ENCODE data around the gene RAD54L2.

The RAD54L2 gene

GRCh38 chr3:51568036-51568435 is 29.5 kb downstream of the RAD54L2 start:
- H3K27ac Mint-ChIP-seq: no peak overlapping the region
- no peaks in the 10 kb centered on the region for H3K27me3 Mint-ChIP-seq
- H3K9me3 Mint-ChIP-seq (ENCODE audit: low read depth): no peaks in the 10 kb centered on the region
- H3K4me3 Mint-ChIP-seq: no peak overlapping the region
- H3K36me3 Mint-ChIP-seq: peaks cover 9% of the 10 kb centered on the region
- H3K4me1 Mint-ChIP-seq (ENCODE audit: low read depth): peaks cover 29% of the 10 kb centered on the region

- Mint-ChIP-seq H3K4me3 (no peak overlapping the region), H3K4me1 (ENCODE audit: low read depth) (peaks cover 21% of the 10 kb centered on the region)
These were observed 30.5 kb downstream of the RAD54L2 start for GRCh38 chr3:51568996-51569395.

GRCh38 chr3:51578238-51578637 is 39.7 kb downstream of the RAD54L2 start:
- Mint-ChIP-seq H3K27ac (no peak overlapping the region), H3K4me1 (ENCODE audit: low read depth) (peaks cover 35% of the 10 kb centered on the region), H3K36me3 (peaks cover 14% of the 10 kb centered on the region), H3K9me3 (ENCODE audit: low read depth) (no peaks in the 10 kb centered on the region), H3K4me3 (no peak overlapping the region), H3K27me3 (no peaks in the 10 kb centered on the region)

More at GRCh38 chr3:51568996-51569395, 30.5 kb downstream of the RAD54L2 start:
- Mint-ChIP-seq H3K27me3 (no peaks in the 10 kb centered on the region), H3K27ac (no peak overlapping the region), H3K9me3 (ENCODE audit: low read depth) (no peaks in the 10 kb centered on the region), H3K36me3 (peaks cover 9% of the 10 kb centered on the region)

GRCh38 chr3:51580418-51580817 is 41.9 kb downstream of the RAD54L2 start:
- peaks cover 9% of the 10 kb centered on the region for H3K36me3 Mint-ChIP-seq
- H3K27me3 Mint-ChIP-seq: no peaks in the 10 kb centered on the region
- no peak overlapping the region for H3K27ac Mint-ChIP-seq
- H3K4me1 Mint-ChIP-seq (ENCODE audit: low read depth): peaks cover 27% of the 10 kb centered on the region
- H3K4me3 Mint-ChIP-seq: no peak overlapping the region
- H3K9me3 Mint-ChIP-seq (ENCODE audit: low read depth): no peaks in the 10 kb centered on the region

GRCh38 chr3:51581524-51581923 is 43.0 kb downstream of the RAD54L2 start:
- H3K27me3 Mint-ChIP-seq: no peaks in the 10 kb centered on the region
- H3K9me3 Mint-ChIP-seq (ENCODE audit: low read depth): no peaks in the 10 kb centered on the region
- no peak overlapping the region for H3K27ac Mint-ChIP-seq
- peaks cover 17% of the 10 kb centered on the region for H3K4me1 Mint-ChIP-seq (ENCODE audit: low read depth)
- no peak overlapping the region for H3K4me3 Mint-ChIP-seq
- H3K36me3 Mint-ChIP-seq: peaks cover 9% of the 10 kb centered on the region

- Mint-ChIP-seq H3K36me3 (peaks cover 7% of the 10 kb centered on the region), H3K27ac (no peak overlapping the region), H3K4me3 (no peak overlapping the region), H3K4me1 (ENCODE audit: low read depth) (peaks cover 12% of the 10 kb centered on the region), H3K9me3 (ENCODE audit: low read depth) (no peaks in the 10 kb centered on the region), H3K27me3 (no peaks in the 10 kb centered on the region)
These were observed 46.7 kb downstream of the RAD54L2 start for GRCh38 chr3:51585197-51585596.

- Mint-ChIP-seq H3K9me3 (ENCODE audit: low read depth) (no peaks in the 10 kb centered on the region), H3K4me1 (ENCODE audit: low read depth) (peaks cover 12% of the 10 kb centered on the region), H3K36me3 (peaks cover 11% of the 10 kb centered on the region), H3K4me3 (no peak overlapping the region), H3K27me3 (no peaks in the 10 kb centered on the region), H3K27ac (no peak overlapping the region)
These were observed 47.4 kb downstream of the RAD54L2 start for GRCh38 chr3:51585871-51586270.

All from activated naive CD8-positive, alpha-beta T cell (primary cell).